CD4-positive, alpha-beta T cell treated with Interleukin-2 at 100 ng/mL for 4 hours (primary cell): ENCODE data around the gene RAB15.

Experiments
- DNase-seq: peaks from one replicate; pipeline ENCODE4 v3.0.0-alpha.2; 2020; ENCODE audit warnings: low spot score

The RAB15 gene

DNA sequence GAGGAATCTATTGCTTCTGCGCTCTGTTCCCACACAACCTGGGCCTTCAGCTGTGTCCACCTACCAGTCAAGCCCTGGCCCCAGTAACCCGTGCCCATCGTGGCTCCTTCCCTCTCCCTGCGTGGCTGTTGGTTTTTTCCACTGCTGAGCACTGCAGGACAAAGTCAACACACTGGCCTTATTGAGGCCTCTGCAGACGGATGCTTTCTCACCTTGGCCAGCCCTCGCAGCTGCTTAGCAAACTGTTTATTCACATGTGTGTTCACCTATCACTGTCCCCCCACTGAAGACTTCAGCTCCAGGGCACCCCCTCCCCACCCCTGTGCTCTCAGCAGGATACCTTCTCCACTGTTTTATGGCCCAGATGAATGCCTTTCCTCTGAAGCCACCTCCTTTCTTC, 16.8 kb downstream of the RAB15 start:
- DNase-seq, result no peak

DNA sequence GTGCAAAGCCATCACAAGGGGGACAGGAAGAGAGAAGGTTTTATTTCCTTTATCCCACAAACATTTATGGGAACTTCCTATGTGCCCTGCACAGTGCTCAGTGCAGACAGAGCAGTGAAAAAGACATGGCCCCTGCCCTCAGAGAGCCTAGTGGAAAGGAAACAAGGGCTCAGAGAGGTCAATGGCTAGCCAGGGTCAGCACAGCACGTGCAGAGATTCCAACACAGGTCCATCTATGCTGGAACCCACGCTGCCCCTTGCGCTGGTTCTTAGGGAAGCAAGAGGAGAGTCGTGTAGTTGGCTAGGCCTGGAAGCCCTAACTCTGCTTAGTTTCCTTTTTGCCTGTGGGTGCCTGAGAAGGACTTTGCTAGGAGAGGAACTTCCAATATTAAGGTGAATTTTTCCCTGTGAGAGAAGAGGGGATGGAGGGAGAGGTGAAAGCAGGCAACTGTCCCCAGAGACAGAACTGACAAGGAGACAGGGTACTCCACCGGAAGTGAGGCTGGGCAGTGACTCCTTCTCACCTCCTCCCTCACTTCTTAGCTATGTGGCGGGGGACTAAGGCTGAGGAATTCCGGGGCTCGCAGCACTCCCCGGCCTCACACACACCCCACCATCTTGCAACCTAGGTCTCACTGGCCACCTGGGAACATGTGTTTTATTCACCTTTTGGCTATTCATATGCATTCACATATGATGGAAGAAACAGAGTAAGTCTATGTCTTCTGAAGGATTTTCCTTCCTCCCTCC, 17.5 kb downstream of the RAB15 start:
- no peak for DNase-seq

DNA sequence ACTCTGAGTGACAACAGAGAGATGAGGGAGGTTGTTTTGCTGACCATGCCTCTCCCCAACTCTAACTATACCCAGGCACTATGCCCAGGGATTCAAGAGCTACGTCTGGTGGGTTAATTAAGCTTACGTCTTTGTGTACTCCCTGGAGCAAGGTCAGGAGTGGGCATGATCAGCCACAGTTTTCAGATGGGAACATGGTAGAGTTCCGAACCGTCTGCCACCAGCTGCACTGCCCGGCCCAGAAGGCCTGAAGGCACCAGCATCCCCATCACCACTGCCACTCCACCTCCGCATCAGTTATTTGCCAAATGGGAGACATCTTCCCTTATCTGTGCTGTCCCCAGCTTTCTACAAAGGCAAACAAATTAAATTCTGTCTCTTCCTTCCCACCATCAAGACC, 18.5 kb downstream of the RAB15 start:
- DNase-seq, result no peak

- no peak for DNase-seq
Measured at GRCh38 chr14:64953310-64953654, 18.9 kb downstream of the RAB15 start.

GRCh38 chr14:64952598-64953309, 19.4 kb downstream of the RAB15 start:
- DNase-seq, result no peak

GRCh38 chr14:64951724-64952123, 20.4 kb downstream of the RAB15 start:
- no peak for DNase-seq

DNA sequence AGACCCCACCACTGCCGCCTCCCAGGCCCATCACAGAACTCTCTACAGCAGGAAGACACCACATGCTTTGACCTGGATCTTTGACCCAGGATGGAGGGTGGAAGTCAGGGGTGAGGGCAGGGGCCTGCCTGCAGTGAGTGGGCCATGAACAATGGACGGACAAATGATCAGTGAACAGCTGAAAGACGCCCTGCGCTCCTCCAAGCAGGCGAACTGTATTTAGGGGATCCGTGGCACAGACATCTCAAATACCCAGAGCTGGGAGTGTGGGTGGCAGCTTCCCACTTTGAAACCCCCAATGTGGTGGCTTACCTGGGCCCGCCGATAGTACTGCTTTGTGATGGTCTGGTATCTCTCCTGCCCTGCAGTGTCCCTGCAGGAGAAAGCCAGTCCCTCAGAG, 20.8 kb downstream of the RAB15 start:
- no peak for DNase-seq

GRCh38 chr14:64950889-64951288, 21.2 kb downstream of the RAB15 start:
- no peak for DNase-seq

- no peak for DNase-seq
Measured at GRCh38 chr14:64948612-64949210, 23.4 kb downstream of the RAB15 start.

DNA sequence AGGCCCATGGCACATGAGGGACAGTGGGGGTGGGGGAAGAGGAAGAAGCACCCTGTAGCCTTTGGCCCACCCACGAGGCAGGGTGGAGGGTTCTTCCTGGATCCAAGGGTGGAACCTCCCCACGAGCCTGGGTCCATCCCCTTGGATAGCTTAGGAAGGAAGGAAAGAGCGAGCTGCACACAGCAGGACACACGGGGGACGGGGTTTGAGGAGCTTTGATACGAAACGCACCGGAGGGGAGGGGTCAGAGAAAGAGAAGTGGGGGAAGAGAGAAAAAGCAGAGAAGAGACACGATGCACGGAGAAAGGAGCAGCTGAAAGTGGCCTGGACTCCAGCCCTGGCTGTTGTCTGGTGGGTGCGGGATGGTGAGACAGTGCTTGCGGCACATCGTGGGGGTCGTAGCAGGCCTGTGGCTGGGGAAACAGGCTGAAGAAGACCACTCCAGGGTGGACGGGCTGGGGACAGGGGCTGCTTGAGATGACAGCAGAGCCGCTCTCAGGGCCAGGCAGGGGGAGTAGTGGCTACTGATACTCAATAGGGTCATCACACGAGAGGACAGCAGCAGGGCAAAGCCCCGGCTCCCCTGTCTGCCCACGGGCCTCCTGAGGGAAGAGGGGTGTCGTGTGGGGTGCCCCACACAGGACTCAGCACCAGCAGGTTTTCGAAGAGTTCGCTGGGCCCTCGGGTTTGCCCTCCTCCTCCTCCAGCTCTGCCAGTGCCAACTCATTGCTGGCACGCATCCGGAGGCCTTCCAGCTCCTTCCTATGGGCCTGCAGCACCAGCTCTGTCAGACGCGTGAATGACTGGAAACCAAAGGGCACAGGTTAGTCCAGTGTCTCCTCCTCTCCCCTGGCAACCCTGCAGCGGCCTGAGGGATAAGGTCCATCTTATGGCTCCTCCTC, 24.2 kb downstream of the RAB15 start:
- no peak for DNase-seq

GRCh38 chr14:64946310-64947045, 25.7 kb downstream of the RAB15 start:
- no peak for DNase-seq

GRCh38 chr14:64945431-64946178, 26.5 kb downstream of the RAB15 start:
- no peak for DNase-seq

- DNase-seq, result no peak
Measured at GRCh38 chr14:64944861-64945260, 27.3 kb downstream of the RAB15 start.

DNA sequence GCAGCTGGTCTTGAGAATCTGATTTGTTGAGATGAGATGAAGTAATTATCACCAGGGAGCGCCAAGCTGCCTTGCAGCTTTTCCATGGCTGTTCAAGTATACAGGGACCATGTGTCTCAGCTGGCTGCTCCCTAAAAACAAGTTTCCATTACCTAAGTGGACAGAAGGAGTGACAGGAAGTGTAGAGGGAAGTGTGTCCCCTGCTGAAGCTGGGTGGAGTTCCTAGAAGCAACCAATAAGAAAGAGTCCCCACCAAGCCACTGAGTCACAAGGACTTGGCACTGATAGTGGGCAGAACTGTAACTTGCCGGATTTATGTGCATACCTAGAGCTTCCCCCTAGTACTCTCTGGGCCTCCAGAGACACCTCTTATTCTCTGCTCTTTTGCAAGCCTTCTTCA, 28.1 kb downstream of the RAB15 start:
- DNase-seq, result no peak

GRCh38 chr14:64943556-64943955, 28.6 kb downstream of the RAB15 start:
- no peak for DNase-seq

DNA sequence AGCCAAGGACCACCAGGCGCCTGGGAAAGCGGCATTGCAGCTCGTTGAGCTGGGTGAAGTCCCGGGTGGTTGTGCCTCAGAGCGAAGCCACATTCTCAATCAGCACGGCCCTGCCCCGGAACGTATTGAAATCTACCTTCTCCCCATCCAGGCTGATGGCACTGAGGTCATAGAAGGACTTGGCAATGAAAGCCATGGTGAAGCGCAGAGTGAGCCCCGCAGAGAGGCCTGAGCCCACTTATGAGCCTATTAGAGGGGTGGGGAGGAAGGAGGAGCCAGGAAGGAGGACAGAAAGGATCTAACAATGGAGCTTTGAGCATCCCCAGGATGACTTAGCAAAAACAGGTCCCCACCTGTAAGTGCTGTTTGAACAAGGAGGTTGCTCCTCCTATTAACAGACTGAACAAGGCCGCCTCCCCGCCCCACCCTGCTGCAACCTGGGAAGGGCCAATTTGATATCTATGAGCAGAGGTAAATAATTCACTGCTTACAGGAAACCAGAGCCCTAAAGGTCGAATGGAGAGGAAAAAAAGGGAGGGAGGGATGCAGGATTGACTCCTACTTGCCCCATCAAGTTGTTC, 29.5 kb downstream of the RAB15 start, which contains the start of gene GPX2:
Gene GPX2 (minus strand): TSS at position 215 of the 581 bp plus-strand sequence. CDS start 19 bp downstream, at position 196.
- DNase-seq, result no peak

- no peak for DNase-seq
Measured at GRCh38 chr14:64940336-64940910, 31.7 kb downstream of the RAB15 start.

DNA sequence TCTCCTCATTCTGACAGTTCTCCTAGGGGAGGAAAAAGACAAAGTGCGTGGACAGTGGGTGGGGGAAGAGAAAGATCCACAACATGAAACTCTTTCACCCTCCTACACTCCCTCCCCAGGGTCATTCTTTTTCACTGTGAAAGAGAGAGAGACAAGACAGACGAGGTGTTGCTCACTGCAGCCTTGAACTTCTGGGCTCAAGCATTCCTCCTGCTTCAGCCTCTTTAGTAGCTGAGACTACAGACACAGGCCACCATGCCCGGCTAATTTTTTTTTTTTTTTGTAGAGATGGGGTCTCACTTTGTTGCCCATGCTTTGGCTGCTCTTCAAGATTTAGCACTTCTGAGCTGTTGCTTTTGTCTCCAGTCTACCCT, 32.3 kb downstream of the RAB15 start:
- no peak for DNase-seq

DNA sequence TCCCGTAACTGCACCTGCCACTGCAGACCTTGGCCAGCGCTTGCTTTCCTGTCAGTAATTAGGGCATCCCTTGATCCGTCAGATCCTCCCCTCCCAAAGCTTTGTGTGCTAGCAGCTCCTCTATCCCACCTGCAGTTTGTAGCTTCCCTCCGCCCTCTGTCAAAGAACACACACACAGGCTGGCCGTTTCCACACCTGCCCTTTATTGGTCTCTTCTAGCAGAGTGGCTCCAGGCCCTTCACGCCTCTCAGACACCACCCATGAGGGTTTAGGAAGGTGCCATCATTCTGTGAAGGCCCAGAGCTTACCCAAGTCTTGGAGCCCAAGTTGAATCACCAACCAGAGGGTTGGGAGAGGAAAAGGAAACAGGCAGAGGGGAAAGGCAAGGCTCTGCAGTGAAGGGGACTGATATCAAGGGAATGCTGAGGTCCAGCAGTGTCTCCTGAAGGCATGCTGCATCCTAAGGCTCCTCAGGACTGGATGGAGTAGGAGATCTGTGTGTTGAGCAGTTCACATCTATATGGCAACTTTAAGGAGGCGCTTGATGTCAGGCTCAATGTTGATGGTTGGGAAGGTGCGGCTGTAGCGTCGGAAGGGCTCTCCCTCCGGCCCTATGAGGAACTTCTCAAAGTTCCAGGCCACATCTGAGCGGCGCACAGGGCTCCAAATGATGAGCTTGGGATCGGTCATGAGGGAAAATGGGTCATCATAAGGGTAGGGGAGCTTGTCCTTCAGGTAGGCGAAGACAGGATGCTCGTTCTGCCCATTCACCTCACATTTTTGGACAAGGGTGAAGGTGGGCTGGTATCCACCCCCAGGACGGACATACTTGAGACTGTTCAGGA, 32.9 kb downstream of the RAB15 start:
- DNase-seq, result no peak
